ENCODE measurements around the gene PDLIM1. TPM values are rescaled to one million over a fixed set of nuclear protein-coding genes. Genes with fewer than 3 reads are reported as not detected.

PDLIM1 gene
- total RNA-seq, 1 experiment from 2014 or later, result 115 TPM

DNA sequence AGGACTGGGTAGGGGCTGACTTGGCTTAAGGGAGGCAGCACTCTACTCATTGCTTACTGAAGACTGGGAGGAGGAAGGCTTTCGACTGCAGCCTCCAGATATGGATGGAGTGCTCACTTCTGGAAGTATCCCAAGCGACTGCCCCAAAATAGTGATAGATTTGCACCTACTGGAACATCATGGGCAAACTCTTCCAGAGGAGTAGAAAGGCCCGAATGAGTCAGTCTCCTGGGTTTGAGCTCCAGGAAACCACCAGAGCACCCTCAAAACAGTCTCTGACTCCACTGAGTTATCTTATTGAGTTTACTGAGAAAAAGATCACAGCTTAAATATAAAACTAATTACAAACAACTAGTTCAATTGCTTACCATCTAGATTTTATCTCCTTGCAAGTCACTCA lies 37.2 kb upstream of the PDLIM1 start:
- H3K23ac ChIP-seq (ENCODE audit: insufficient read length, low read depth, low read length), result no peak overlapping the region
- H2AFZ ChIP-seq (ENCODE audit: low read length), result no peak overlapping the region
- Mint-ChIP-seq H3K27ac (no peak overlapping the region), H3K4me1 (peaks cover 28 to 32% of the 10 kb centered on the region in 2 experiments), H3K9me3 (no peaks in the 10 kb centered on the region), H3K27me3 (ENCODE audit: low read depth) (peaks cover 18% of the 10 kb centered on the region), H3K4me3 (no peak overlapping the region), H3K36me3 (ENCODE audit: insufficient read depth in 1 of 3, low read depth in 3 of 3) (peaks cover 0 to 9% (median 3%) of the 10 kb centered on the region in 3 experiments; a peak in 4 of 7 replicates)
- H3K18ac ChIP-seq (ENCODE audit: insufficient read length, low read depth, low read length), result no peak overlapping the region
- H4K8ac ChIP-seq (replicated peaks; ENCODE audit: insufficient read length, low read depth, low read length), result no peak overlapping the region
- no peaks in the 10 kb centered on the region for H3K79me2 ChIP-seq (ENCODE audit: insufficient read depth, low read length)
- H4K20me1 ChIP-seq (ENCODE audit: control insufficient read depth, insufficient read depth, insufficient read length), result no peaks in the 10 kb centered on the region
- H2BK5ac ChIP-seq (ENCODE audit: insufficient read length, low read length), result no peak overlapping the region
- no peak overlapping the region for H2BK120ac ChIP-seq (ENCODE audit: low read depth, low read length, poor library complexity, severe bottlenecking)
- H3K56ac ChIP-seq (ENCODE audit: insufficient read length, low read depth, low read length), result no peak overlapping the region
- no peak for DNase-seq
- no peak overlapping the region for H2BK15ac ChIP-seq (ENCODE audit: low read depth, low read length)
- H3K4ac ChIP-seq (ENCODE audit: low read depth, low read length), result no peak overlapping the region
- H3K79me1 ChIP-seq (ENCODE audit: insufficient read depth, low read depth, low read length, poor library complexity, severe bottlenecking), result no peaks in the 10 kb centered on the region
- H3K27ac ChIP-seq (ENCODE audit: insufficient read length, low read depth, low read length), result no peak overlapping the region
- H3T11ph ChIP-seq (ENCODE audit: low read length), result no peak overlapping the region
- H4K91ac ChIP-seq (ENCODE audit: insufficient read length, low read depth, low read length), result no peak overlapping the region
- no peak overlapping the region for H3K4me2 ChIP-seq (ENCODE audit: insufficient read depth, insufficient read length, low read length)
- no peak overlapping the region for H3K14ac ChIP-seq (ENCODE audit: insufficient read depth, low read length)
- WGBS (ENCODE audit: extremely low coverage, insufficient read length, low lambda C conversion rate), result no CpG with 5 or more reads among the region's 3 CpGs
- no peaks in the 10 kb centered on the region for H3K27me3 ChIP-seq (ENCODE audit: insufficient read depth, low read length)
- H3K4me1 ChIP-seq (ENCODE audit: insufficient read depth, low read length), result no peaks in the 10 kb centered on the region
- TF ChIP-seq, protein P1, sequence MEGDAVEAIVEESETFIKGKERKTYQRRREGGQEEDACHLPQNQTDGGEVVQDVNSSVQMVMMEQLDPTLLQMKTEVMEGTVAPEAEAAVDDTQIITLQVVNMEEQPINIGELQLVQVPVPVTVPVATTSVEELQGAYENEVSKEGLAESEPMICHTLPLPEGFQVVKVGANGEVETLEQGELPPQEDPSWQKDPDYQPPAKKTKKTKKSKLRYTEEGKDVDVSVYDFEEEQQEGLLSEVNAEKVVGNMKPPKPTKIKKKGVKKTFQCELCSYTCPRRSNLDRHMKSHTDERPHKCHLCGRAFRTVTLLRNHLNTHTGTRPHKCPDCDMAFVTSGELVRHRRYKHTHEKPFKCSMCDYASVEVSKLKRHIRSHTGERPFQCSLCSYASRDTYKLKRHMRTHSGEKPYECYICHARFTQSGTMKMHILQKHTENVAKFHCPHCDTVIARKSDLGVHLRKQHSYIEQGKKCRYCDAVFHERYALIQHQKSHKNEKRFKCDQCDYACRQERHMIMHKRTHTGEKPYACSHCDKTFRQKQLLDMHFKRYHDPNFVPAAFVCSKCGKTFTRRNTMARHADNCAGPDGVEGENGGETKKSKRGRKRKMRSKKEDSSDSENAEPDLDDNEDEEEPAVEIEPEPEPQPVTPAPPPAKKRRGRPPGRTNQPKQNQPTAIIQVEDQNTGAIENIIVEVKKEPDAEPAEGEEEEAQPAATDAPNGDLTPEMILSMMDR (conservative IDR thresholded peaks at IDR 0.05), result no peak
- no peak overlapping the region for H2AK5ac ChIP-seq (ENCODE audit: insufficient read length, low read length)
- H2BK12ac ChIP-seq (ENCODE audit: insufficient read length, low read depth, low read length), result no peak overlapping the region
- no peaks in the 10 kb centered on the region for H3K9me3 ChIP-seq (ENCODE audit: control insufficient read depth, low read depth, low read length)
- H4K5ac ChIP-seq (ENCODE audit: insufficient read length, low read depth, low read length), result no peak overlapping the region
- H2BK20ac ChIP-seq (ENCODE audit: low read depth, low read length, poor library complexity, severe bottlenecking), result no peak overlapping the region
- no peak overlapping the region for H3K9ac ChIP-seq (ENCODE audit: extremely low read depth, insufficient read length, low read length)
- H3K23me2 ChIP-seq (ENCODE audit: insufficient read length, low read depth, low read length, poor library complexity, severe bottlenecking), result no peaks in the 10 kb centered on the region
